WTC11 (cell line): ENCODE data around the gene SLC10A2. TPM values are rescaled to one million over a fixed set of nuclear protein-coding genes. Genes with fewer than 3 reads are reported as not detected.

ENCODE experiments used
- ATAC-seq: fragments of 200-7000 bp; cut with Tn5 transposase; 2 replicates; pipeline ENCODE4 v1.10.0; 2021; ENCODE audit warnings: mild to moderate bottlenecking, moderate library complexity
- CTCF ChIA-PET: fragments of 300-600 bp; sonication (Branson Sonifier 250); formaldehyde crosslinking; loops from one replicate; lab custom pipeline; 2021; ENCODE audit warnings: antibody characterized with exemption; lab: Charles Lee
- POLR2A ChIA-PET: fragments of 350-600 bp; sonication (Branson Sonifier 250); formaldehyde crosslinking; loops from one replicate; lab custom pipeline; 2021; ENCODE audit warnings: antibody characterized with exemption; lab: Charles Lee
- DNase-seq: peaks from one replicate; pipeline ENCODE4 v3.0.0; 2021; ENCODE audit warnings: low spot score
- H3K27ac Mint-ChIP-seq: 2 replicates; pipeline ENCODE4 v1.8.0; 2021; ENCODE audit warnings: mixed read lengths
- H3K27me3 Mint-ChIP-seq: 2 replicates; pipeline ENCODE4 v1.8.0; 2021; ENCODE audit warnings: low read depth, mild to moderate bottlenecking, moderate library complexity, mixed read lengths
- H3K36me3 Mint-ChIP-seq: 2 replicates; pipeline ENCODE4 v1.8.0; 2021; ENCODE audit warnings: mixed read lengths
- H3K4me1 Mint-ChIP-seq: 2 replicates; pipeline ENCODE4 v1.8.0; 2022; ENCODE audit warnings: mixed read lengths
- H3K4me3 Mint-ChIP-seq: 2 replicates; pipeline ENCODE4 v1.8.0; 2021; ENCODE audit warnings: mild to moderate bottlenecking, moderate library complexity, mixed read lengths
- H3K9me3 Mint-ChIP-seq: 2 replicates; pipeline ENCODE4 v1.8.0; 2021; ENCODE audit warnings: mixed read lengths
- FOXK1 ChIP-seq: sonication (generic); formaldehyde crosslinking; IDR thresholded peaks from 2 replicates; pipeline ENCODE4 v1.8.0; 2022; ENCODE audit warnings: mild to moderate bottlenecking, moderate library complexity, missing genetic modification reagents
- GRHL2 ChIP-seq: fragments of 250-450 bp; sonication (Bioruptor Pico); IDR thresholded peaks from 2 replicates; pipeline ENCODE4 v1.8.0; 2022; ENCODE audit warnings: mild to moderate bottlenecking, moderate library complexity; ENCODE audit not compliant: insufficient replicate concordance, severe bottlenecking
- GTF2I ChIP-seq: fragments of 250-450 bp; sonication (Bioruptor Pico); conservative IDR thresholded peaks from 2 replicates; pipeline ENCODE4 v1.4.0; 2021; ENCODE audit warnings: mild to moderate bottlenecking
- HMGA2 ChIP-seq: fragments of 250-450 bp; sonication (Bioruptor Pico); IDR thresholded peaks from 2 replicates; pipeline ENCODE4 v1.4.0; 2021; ENCODE audit warnings: mild to moderate bottlenecking, moderate library complexity
- JUN ChIP-seq: sonication (generic); formaldehyde crosslinking; IDR thresholded peaks from 2 replicates; pipeline ENCODE4 v1.8.0; 2023; ENCODE audit warnings: mild to moderate bottlenecking, missing genetic modification reagents
- NFATC4 ChIP-seq: fragments of 250-450 bp; sonication (Bioruptor Pico); IDR thresholded peaks from 2 replicates; pipeline ENCODE4 v1.9.0; 2021; ENCODE audit warnings: mild to moderate bottlenecking
- RELA ChIP-seq: sonication (generic); formaldehyde crosslinking; IDR thresholded peaks from 2 replicates; pipeline ENCODE4 v1.8.1; 2022; ENCODE audit warnings: missing genetic modification reagents, mild to moderate bottlenecking, borderline replicate concordance
- TEAD1 ChIP-seq: sonication (generic); formaldehyde crosslinking; IDR thresholded peaks from 2 replicates; pipeline ENCODE4 v1.8.0; 2022; ENCODE audit warnings: mild to moderate bottlenecking, missing genetic modification reagents
- ZNF232 ChIP-seq: sonication (generic); formaldehyde crosslinking; IDR thresholded peaks from 2 replicates; pipeline ENCODE4 v1.8.0; 2022; ENCODE audit warnings: mild to moderate bottlenecking, missing genetic modification reagents
- ZNF317 ChIP-seq: sonication (generic); formaldehyde crosslinking; IDR thresholded peaks from 2 replicates; pipeline ENCODE4 v1.8.1; 2023; ENCODE audit warnings: low read depth, mild to moderate bottlenecking, moderate library complexity, missing genetic modification reagents, borderline replicate concordance
- ZNF396 ChIP-seq: fragments of 250-450 bp; sonication (Bioruptor Pico); IDR thresholded peaks from 2 replicates; pipeline ENCODE4 v1.8.0; 2021; ENCODE audit warnings: mild to moderate bottlenecking, moderate library complexity, borderline replicate concordance
- ZNF671 ChIP-seq: fragments of 250-450 bp; sonication (Bioruptor Pico); IDR thresholded peaks from 2 replicates; pipeline ENCODE4 v1.8.0; 2021; ENCODE audit warnings: mild to moderate bottlenecking
- total RNA-seq: library from RNA; stranded (reverse); gene quantifications from 3 replicates; pipeline ENCODE4 v1.2.3, GENCODE V29; 2021
- TF ChIP-seq, protein P1 (sequence below): sonication (generic); formaldehyde crosslinking; IDR thresholded peaks from 2 replicates; pipeline ENCODE4 v1.8.0; 2023; ENCODE audit warnings: missing genetic modification reagents, mild to moderate bottlenecking, borderline replicate concordance
- TF ChIP-seq, protein P2 (sequence below): sonication (generic); formaldehyde crosslinking; IDR thresholded peaks from 2 replicates; pipeline ENCODE4 v1.8.1; 2022; ENCODE audit warnings: mild to moderate bottlenecking, missing genetic modification reagents, moderate library complexity, borderline replicate concordance
- TF ChIP-seq, protein P3 (sequence below): sonication (generic); formaldehyde crosslinking; IDR thresholded peaks from 2 replicates; pipeline ENCODE4 v1.8.1; 2023; ENCODE audit warnings: mild to moderate bottlenecking, missing genetic modification reagents
- TF ChIP-seq, protein P4 (sequence below): fragments of 250-450 bp; sonication (Bioruptor Pico); conservative IDR thresholded peaks from 2 replicates; pipeline ENCODE4 v1.9.0; 2021; ENCODE audit warnings: mild to moderate bottlenecking
- TF ChIP-seq, protein P5 (sequence below): fragments of 250-450 bp; sonication (Bioruptor Pico); IDR thresholded peaks from 2 replicates; pipeline ENCODE4 v2.1.2; 2022; ENCODE audit warnings: mild to moderate bottlenecking, moderate library complexity
- TF ChIP-seq, protein P6 (sequence below): sonication (generic); formaldehyde crosslinking; conservative IDR thresholded peaks from 2 replicates; pipeline ENCODE4 v1.8.1; 2023; ENCODE audit warnings: mild to moderate bottlenecking, low read depth, missing genetic modification reagents, moderate library complexity
- TF ChIP-seq, protein P7 (sequence below): sonication (generic); formaldehyde crosslinking; IDR thresholded peaks from 2 replicates; pipeline ENCODE4 v1.8.1; 2022; ENCODE audit warnings: low read depth, mild to moderate bottlenecking, moderate library complexity, missing genetic modification reagents, borderline replicate concordance
- TF ChIP-seq, protein P8 (sequence below): sonication (generic); formaldehyde crosslinking; IDR thresholded peaks from 2 replicates; pipeline ENCODE4 v1.8.1; 2022; ENCODE audit warnings: missing genetic modification reagents, borderline replicate concordance

Gene SLC10A2
- total RNA-seq, 1 experiment from 2014 or later: not detected

DNA sequence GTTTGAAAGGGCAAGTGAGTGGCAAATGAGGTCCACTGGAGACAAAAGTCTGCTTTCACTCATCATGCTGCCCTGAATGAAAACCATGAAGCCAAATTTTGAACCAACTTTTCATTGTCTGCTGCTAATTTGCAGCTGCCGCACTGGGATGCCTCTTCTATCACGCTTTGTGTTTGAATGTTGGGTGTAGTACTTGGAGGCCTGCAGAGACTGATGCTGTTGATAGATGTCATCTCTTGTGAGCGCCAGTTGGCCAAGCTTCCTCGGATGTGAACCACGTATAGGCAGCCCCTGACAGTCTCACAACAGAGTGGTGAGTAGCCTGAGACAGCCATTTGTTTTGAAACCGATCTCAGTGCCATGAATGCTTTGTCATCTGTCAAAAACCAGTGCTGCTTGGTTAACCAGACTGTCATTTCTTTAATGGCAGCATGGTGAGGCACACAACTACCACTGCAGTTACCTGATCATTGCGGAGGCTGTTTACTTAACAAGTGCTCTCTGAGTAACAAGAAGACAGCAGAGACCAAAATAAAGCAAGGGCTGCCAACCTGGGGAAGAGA is 31.2 kb upstream of the SLC10A2 start:
- H3K36me3 Mint-ChIP-seq: peaks cover 20% of the 10 kb centered on the region
- TF ChIP-seq HMGA2 (CRISPR knock-in tag) (no peak), ZNF232 (CRISPR knock-in tag) (no peak), ZNF671 (CRISPR knock-in tag) (no peak), GRHL2 (CRISPR knock-in tag) (no peak), ZNF317 (CRISPR knock-in tag) (no peak), TEAD1 (CRISPR knock-in tag) (no peak), GTF2I (CRISPR knock-in tag) (no peak), FOXK1 (no peak), JUN (CRISPR knock-in tag) (no peak), NFATC4 (CRISPR knock-in tag) (no peak), ZNF396 (no peak), RELA (no peak)
- TF ChIP-seq, protein P1, sequence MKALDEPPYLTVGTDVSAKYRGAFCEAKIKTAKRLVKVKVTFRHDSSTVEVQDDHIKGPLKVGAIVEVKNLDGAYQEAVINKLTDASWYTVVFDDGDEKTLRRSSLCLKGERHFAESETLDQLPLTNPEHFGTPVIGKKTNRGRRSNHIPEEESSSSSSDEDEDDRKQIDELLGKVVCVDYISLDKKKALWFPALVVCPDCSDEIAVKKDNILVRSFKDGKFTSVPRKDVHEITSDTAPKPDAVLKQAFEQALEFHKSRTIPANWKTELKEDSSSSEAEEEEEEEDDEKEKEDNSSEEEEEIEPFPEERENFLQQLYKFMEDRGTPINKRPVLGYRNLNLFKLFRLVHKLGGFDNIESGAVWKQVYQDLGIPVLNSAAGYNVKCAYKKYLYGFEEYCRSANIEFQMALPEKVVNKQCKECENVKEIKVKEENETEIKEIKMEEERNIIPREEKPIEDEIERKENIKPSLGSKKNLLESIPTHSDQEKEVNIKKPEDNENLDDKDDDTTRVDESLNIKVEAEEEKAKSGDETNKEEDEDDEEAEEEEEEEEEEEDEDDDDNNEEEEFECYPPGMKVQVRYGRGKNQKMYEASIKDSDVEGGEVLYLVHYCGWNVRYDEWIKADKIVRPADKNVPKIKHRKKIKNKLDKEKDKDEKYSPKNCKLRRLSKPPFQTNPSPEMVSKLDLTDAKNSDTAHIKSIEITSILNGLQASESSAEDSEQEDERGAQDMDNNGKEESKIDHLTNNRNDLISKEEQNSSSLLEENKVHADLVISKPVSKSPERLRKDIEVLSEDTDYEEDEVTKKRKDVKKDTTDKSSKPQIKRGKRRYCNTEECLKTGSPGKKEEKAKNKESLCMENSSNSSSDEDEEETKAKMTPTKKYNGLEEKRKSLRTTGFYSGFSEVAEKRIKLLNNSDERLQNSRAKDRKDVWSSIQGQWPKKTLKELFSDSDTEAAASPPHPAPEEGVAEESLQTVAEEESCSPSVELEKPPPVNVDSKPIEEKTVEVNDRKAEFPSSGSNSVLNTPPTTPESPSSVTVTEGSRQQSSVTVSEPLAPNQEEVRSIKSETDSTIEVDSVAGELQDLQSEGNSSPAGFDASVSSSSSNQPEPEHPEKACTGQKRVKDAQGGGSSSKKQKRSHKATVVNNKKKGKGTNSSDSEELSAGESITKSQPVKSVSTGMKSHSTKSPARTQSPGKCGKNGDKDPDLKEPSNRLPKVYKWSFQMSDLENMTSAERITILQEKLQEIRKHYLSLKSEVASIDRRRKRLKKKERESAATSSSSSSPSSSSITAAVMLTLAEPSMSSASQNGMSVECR (CRISPR knock-in tag): no peak
- TF ChIP-seq, protein P2, sequence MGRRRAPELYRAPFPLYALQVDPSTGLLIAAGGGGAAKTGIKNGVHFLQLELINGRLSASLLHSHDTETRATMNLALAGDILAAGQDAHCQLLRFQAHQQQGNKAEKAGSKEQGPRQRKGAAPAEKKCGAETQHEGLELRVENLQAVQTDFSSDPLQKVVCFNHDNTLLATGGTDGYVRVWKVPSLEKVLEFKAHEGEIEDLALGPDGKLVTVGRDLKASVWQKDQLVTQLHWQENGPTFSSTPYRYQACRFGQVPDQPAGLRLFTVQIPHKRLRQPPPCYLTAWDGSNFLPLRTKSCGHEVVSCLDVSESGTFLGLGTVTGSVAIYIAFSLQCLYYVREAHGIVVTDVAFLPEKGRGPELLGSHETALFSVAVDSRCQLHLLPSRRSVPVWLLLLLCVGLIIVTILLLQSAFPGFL (CRISPR knock-in tag): no peak
- TF ChIP-seq, protein P3, sequence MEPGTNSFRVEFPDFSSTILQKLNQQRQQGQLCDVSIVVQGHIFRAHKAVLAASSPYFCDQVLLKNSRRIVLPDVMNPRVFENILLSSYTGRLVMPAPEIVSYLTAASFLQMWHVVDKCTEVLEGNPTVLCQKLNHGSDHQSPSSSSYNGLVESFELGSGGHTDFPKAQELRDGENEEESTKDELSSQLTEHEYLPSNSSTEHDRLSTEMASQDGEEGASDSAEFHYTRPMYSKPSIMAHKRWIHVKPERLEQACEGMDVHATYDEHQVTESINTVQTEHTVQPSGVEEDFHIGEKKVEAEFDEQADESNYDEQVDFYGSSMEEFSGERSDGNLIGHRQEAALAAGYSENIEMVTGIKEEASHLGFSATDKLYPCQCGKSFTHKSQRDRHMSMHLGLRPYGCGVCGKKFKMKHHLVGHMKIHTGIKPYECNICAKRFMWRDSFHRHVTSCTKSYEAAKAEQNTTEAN (CRISPR knock-in tag): no peak
- TF ChIP-seq, protein P4, sequence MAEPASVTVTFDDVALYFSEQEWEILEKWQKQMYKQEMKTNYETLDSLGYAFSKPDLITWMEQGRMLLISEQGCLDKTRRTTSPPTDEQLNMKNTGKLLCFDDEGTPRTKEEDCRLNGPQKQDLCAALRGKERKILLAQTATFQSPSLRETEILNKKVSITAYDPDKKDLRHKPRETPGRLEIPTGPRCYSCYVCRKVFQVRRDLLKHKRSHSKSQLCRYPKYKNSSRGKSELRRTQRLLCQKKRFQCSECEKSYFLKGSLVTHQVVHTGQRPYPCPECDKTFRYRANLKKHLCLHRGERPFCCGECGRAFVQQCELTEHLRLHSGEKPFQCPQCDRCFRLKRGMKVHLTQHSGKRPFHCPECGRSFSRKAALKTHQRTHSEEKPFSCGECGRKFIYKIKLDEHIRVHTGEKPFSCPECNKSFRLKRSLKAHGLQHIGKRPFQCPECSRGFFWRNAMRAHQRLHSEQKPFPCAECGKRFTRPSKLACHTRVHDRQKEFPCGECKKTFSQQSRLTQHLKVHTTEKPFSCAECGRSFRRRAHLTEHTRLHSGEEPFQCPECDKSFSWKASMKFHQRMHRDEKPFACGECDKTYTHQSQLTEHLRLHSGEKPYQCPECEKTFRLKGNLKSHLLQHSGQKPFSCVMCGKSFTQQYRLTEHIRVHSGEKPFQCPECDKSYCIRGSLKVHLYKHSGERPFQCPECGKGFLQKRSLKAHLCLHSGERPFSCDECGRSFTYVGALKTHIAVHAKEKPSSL (CRISPR knock-in tag): no peak
- TF ChIP-seq, protein P5, sequence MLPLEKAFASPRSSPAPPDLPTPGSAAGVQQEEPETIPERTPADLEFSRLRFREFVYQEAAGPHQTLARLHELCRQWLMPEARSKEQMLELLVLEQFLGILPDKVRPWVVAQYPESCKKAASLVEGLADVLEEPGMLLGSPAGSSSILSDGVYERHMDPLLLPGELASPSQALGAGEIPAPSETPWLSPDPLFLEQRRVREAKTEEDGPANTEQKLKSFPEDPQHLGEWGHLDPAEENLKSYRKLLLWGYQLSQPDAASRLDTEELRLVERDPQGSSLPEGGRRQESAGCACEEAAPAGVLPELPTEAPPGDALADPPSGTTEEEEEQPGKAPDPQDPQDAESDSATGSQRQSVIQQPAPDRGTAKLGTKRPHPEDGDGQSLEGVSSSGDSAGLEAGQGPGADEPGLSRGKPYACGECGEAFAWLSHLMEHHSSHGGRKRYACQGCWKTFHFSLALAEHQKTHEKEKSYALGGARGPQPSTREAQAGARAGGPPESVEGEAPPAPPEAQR (CRISPR knock-in tag): no peak
- TF ChIP-seq, protein P6, sequence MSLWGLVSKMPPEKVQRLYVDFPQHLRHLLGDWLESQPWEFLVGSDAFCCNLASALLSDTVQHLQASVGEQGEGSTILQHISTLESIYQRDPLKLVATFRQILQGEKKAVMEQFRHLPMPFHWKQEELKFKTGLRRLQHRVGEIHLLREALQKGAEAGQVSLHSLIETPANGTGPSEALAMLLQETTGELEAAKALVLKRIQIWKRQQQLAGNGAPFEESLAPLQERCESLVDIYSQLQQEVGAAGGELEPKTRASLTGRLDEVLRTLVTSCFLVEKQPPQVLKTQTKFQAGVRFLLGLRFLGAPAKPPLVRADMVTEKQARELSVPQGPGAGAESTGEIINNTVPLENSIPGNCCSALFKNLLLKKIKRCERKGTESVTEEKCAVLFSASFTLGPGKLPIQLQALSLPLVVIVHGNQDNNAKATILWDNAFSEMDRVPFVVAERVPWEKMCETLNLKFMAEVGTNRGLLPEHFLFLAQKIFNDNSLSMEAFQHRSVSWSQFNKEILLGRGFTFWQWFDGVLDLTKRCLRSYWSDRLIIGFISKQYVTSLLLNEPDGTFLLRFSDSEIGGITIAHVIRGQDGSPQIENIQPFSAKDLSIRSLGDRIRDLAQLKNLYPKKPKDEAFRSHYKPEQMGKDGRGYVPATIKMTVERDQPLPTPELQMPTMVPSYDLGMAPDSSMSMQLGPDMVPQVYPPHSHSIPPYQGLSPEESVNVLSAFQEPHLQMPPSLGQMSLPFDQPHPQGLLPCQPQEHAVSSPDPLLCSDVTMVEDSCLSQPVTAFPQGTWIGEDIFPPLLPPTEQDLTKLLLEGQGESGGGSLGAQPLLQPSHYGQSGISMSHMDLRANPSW (CRISPR knock-in tag): no peak
- TF ChIP-seq, protein P7, sequence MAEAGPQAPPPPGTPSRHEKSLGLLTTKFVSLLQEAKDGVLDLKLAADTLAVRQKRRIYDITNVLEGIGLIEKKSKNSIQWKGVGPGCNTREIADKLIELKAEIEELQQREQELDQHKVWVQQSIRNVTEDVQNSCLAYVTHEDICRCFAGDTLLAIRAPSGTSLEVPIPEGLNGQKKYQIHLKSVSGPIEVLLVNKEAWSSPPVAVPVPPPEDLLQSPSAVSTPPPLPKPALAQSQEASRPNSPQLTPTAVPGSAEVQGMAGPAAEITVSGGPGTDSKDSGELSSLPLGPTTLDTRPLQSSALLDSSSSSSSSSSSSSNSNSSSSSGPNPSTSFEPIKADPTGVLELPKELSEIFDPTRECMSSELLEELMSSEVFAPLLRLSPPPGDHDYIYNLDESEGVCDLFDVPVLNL (CRISPR knock-in tag): no peak
- TF ChIP-seq, protein P8, sequence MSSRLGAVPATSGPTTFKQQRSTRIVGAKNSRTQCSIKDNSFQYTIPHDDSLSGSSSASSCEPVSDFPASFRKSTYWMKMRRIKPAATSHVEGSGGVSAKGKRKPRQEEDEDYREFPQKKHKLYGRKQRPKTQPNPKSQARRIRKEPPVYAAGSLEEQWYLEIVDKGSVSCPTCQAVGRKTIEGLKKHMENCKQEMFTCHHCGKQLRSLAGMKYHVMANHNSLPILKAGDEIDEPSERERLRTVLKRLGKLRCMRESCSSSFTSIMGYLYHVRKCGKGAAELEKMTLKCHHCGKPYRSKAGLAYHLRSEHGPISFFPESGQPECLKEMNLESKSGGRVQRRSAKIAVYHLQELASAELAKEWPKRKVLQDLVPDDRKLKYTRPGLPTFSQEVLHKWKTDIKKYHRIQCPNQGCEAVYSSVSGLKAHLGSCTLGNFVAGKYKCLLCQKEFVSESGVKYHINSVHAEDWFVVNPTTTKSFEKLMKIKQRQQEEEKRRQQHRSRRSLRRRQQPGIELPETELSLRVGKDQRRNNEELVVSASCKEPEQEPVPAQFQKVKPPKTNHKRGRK (CRISPR knock-in tag): no peak
- ATAC-seq (no peak), DNase-seq (no peak)
- H3K4me1 Mint-ChIP-seq: peaks cover 14% of the 10 kb centered on the region
- CTCF ChIA-PET: no interaction called here
- POLR2A ChIA-PET: no interaction called here
- H3K27ac Mint-ChIP-seq: no peak overlapping the region
- H3K9me3 Mint-ChIP-seq: peaks cover 28% of the 10 kb centered on the region
- H3K27me3 Mint-ChIP-seq: no peaks in the 10 kb centered on the region
- H3K4me3 Mint-ChIP-seq: no peak overlapping the region
